ENCODE data around the gene ACVR1. TPM values are rescaled to one million over a fixed set of nuclear protein-coding genes. Genes with fewer than 3 reads are reported as not detected.

Gene ACVR1
- total RNA-seq: 10 to 100 TPM; 22.7 to 27.5 TPM

DNA sequence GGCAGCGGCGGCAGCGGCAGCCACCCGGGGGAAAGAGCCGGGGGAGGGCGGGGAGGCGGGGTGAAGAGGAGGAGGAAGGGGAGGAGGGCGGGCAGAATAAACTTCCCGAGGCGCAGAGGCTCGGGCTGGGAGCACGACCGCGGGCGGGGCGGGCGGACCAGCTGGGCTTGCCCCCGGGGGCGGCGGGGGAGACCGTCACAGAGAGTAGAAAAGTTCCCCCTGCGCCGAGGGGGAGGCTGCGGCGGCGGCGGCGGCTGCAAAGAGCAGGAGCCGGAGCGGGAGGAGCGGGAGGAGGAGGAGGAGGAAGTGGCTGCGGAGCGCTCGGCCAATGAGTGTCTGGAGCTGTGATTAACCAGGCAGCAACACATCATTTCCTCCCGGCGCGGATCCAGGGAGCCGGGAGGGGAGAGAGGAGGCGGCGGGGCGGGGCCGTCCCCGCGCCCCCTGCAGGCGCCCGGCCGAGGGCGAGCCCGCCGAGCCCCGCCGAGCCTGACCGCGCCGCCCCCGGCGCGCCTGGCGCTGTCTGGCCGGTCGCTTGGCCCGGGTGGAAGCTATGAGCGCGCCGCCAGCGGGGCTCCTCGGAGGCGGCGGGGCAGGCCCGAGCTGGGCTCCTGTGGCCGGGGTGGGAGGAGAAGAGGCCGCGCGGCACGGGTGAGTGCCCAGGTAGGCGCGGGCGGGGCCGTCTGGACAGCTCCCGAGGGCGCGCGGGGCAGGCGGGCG is at the start of gene ACVR1:
ACVR1 (minus strand) TSS at position 265 of the 720 bp plus-strand sequence. CDS start 76,837 bp downstream, outside the sequence.
- no peaks in the 10 kb centered on the region for H3K9me3 Mint-ChIP-seq
- no peaks in the 10 kb centered on the region for H3K27me3 Mint-ChIP-seq

DNA sequence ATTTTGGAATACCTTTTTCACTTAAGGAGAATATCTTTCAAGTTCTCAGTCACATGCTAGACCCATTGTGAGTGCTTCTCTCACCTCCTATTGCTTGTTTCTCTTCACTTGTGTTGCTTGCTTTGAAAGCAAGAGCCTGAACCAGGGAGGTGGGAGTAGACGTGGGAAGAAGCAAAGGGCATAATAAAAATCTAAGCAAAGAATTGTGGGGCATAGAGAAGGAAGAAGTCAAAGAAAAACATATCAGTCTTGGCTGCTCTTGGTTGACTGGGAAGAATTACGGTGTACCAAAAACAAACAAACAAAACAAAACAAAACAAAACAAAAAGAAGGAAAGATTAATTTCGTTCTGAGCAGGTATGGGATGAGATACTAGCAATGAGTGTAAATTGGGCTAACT is 48.9 kb upstream of the ACVR1 start:
- no peak overlapping the region for H3K4me3 Mint-ChIP-seq
- H3K27ac Mint-ChIP-seq: no peak overlapping the region
- no peaks in the 10 kb centered on the region for H3K27me3 Mint-ChIP-seq
- no peaks in the 10 kb centered on the region for H3K9me3 Mint-ChIP-seq
- ATAC-seq (replicated peaks): no peak
- no peaks in the 10 kb centered on the region for H3K36me3 Mint-ChIP-seq (ENCODE audit: low read depth)
- H3K4me1 Mint-ChIP-seq: no peaks in the 10 kb centered on the region

More for the DNA sequence above, at the start of gene ACVR1:
- ATAC-seq (replicated peaks): peak; percentile 92
- Mint-ChIP-seq H3K36me3 (ENCODE audit: low read depth) (peaks cover 10% of the 10 kb centered on the region), H3K4me3 (peak within 1 kb of the TSS; percentile 86), H3K4me1 (peaks cover 45% of the 10 kb centered on the region), H3K27ac (peak within 1 kb of the TSS; percentile 95)

GRCh38 chr2:157923598-157924217 is 47.6 kb upstream of the ACVR1 start:
- no peak for ATAC-seq (replicated peaks)
- Mint-ChIP-seq H3K27me3 (no peaks in the 10 kb centered on the region), H3K9me3 (no peaks in the 10 kb centered on the region), H3K4me3 (no peak overlapping the region), H3K27ac (no peak overlapping the region), H3K4me1 (no peaks in the 10 kb centered on the region), H3K36me3 (ENCODE audit: low read depth) (no peaks in the 10 kb centered on the region)

DNA sequence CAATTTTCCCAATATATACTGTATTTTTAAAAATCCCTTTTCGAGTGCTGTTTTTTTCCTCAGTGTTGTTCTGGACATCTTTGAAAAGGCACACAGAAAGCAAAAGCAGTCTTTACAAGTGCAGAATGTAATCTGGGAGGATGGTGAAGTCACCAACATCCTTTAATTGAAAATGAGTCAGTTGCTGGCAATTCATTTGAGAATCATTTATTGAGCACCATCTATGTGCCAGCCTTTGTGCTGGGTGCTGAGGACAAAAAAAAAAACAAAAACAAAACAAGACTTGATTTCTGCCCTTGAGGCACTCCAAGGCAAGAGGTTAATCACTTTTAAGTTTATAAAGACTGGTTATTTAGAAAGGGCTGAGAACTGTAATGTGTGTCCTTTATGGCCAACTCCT is 46.7 kb upstream of the ACVR1 start:
- ATAC-seq (replicated peaks): peak; percentile 58

DNA sequence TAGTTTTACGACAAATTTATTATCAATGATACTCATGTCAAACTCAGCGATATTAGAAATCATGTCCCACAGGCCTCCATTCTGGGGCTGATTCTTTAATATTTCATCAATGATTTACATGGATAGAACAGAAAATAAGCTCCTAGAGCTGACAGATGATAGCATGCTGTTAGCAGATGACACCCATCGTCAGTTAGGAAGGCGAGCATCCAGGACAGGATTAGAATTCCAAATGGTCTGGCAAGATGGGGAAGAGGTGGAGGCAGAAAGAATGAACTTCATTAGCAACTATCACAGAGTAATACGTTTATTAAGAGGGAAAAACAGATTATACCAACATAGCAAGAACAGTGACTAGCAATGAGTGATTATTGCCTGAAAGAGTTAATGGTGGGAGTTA is 46.2 kb upstream of the ACVR1 start:
- Mint-ChIP-seq H3K9me3 (no peaks in the 10 kb centered on the region), H3K27me3 (no peaks in the 10 kb centered on the region), H3K4me1 (no peaks in the 10 kb centered on the region), H3K36me3 (ENCODE audit: low read depth) (no peaks in the 10 kb centered on the region), H3K4me3 (no peak overlapping the region), H3K27ac (no peak overlapping the region)
- ATAC-seq (replicated peaks): peak; percentile 26

More for the DNA sequence above, 46.7 kb upstream of the ACVR1 start:
- no peaks in the 10 kb centered on the region for H3K4me1 Mint-ChIP-seq
- H3K4me3 Mint-ChIP-seq: no peak overlapping the region
- H3K36me3 Mint-ChIP-seq (ENCODE audit: low read depth): no peaks in the 10 kb centered on the region
- H3K27me3 Mint-ChIP-seq: no peaks in the 10 kb centered on the region
- H3K9me3 Mint-ChIP-seq: no peaks in the 10 kb centered on the region
- H3K27ac Mint-ChIP-seq: no peak overlapping the region

DNA sequence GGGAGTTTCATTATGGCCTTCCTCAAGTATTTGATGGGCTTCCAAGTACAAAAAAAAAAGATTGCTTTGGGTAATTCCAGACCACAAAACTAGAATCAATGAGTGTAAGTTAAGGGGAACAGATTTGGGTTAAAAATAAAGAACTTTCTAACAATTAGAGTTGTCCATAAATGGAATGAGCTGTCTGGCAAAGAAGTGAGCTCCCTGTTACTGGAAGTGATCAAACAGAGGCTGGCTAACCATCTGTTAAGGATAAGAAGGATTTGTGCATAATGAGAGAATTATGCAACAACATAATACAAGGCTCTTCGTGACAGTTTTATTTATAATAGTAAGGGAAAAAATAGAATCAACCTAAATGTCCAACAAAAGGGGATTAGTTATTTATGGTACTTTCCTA is 44.6 kb upstream of the ACVR1 start:
- no peak for ATAC-seq (replicated peaks)
- H3K4me3 Mint-ChIP-seq: no peak overlapping the region
- H3K27ac Mint-ChIP-seq: no peak overlapping the region
- no peaks in the 10 kb centered on the region for H3K4me1 Mint-ChIP-seq
- H3K36me3 Mint-ChIP-seq (ENCODE audit: low read depth): no peaks in the 10 kb centered on the region
- H3K9me3 Mint-ChIP-seq: no peaks in the 10 kb centered on the region
- no peaks in the 10 kb centered on the region for H3K27me3 Mint-ChIP-seq

DNA sequence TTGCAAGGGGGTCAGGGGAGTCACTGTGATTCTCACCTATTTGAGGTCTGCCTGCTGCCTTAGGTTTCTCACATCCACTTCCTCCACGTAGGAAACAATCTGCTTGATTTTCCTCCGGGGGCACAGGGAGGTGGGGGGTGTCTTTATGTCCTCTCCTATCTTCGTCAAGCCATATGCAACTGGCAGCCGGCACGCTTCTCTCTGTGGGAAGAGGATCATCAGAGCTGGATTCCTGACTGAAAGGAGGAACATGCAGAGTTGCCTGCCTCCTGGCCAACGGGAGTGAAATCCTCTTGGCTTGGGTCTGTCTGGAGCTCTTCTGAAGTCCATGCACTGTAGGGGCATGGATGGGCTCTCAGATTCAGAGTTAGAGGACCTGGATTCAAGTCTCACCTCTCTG is 43.1 kb upstream of the ACVR1 start:
- H3K27ac Mint-ChIP-seq: no peak overlapping the region
- H3K9me3 Mint-ChIP-seq: no peaks in the 10 kb centered on the region
- no peaks in the 10 kb centered on the region for H3K36me3 Mint-ChIP-seq (ENCODE audit: low read depth)
- H3K27me3 Mint-ChIP-seq: no peaks in the 10 kb centered on the region
- ATAC-seq (replicated peaks): no peak
- H3K4me1 Mint-ChIP-seq: no peaks in the 10 kb centered on the region
- H3K4me3 Mint-ChIP-seq: no peak overlapping the region

- H3K27ac Mint-ChIP-seq: no peak overlapping the region
- no peak for ATAC-seq (replicated peaks)
These were observed 42.2 kb upstream of the ACVR1 start for GRCh38 chr2:157918319-157918718.

GRCh38 chr2:157911750-157912149 is 35.6 kb upstream of the ACVR1 start:
- Mint-ChIP-seq H3K36me3 (ENCODE audit: low read depth) (no peaks in the 10 kb centered on the region), H3K27ac (no peak overlapping the region), H3K4me1 (peaks cover 1% of the 10 kb centered on the region), H3K4me3 (no peak overlapping the region), H3K27me3 (no peaks in the 10 kb centered on the region), H3K9me3 (peaks cover 3% of the 10 kb centered on the region)
- no peak for ATAC-seq (replicated peaks)

More at GRCh38 chr2:157918319-157918718, 42.2 kb upstream of the ACVR1 start:
- no peaks in the 10 kb centered on the region for H3K27me3 Mint-ChIP-seq
- no peaks in the 10 kb centered on the region for H3K4me1 Mint-ChIP-seq
- H3K4me3 Mint-ChIP-seq: no peak overlapping the region
- no peaks in the 10 kb centered on the region for H3K9me3 Mint-ChIP-seq
- no peaks in the 10 kb centered on the region for H3K36me3 Mint-ChIP-seq (ENCODE audit: low read depth)

GRCh38 chr2:157911246-157911645 is 35.1 kb upstream of the ACVR1 start:
- Mint-ChIP-seq H3K4me1 (peaks cover 6% of the 10 kb centered on the region), H3K36me3 (ENCODE audit: low read depth) (no peaks in the 10 kb centered on the region), H3K27me3 (no peaks in the 10 kb centered on the region), H3K4me3 (no peak overlapping the region), H3K27ac (no peak overlapping the region), H3K9me3 (peaks cover 3% of the 10 kb centered on the region)
- no peak for ATAC-seq (replicated peaks)

- Mint-ChIP-seq H3K27me3 (no peaks in the 10 kb centered on the region), H3K36me3 (ENCODE audit: low read depth) (no peaks in the 10 kb centered on the region), H3K9me3 (peaks cover 3% of the 10 kb centered on the region), H3K27ac (no peak overlapping the region), H3K4me1 (peaks cover 21% of the 10 kb centered on the region), H3K4me3 (no peak overlapping the region)
- ATAC-seq (replicated peaks): no peak
These were observed 29.0 kb upstream of the ACVR1 start for GRCh38 chr2:157905092-157905491.

DNA sequence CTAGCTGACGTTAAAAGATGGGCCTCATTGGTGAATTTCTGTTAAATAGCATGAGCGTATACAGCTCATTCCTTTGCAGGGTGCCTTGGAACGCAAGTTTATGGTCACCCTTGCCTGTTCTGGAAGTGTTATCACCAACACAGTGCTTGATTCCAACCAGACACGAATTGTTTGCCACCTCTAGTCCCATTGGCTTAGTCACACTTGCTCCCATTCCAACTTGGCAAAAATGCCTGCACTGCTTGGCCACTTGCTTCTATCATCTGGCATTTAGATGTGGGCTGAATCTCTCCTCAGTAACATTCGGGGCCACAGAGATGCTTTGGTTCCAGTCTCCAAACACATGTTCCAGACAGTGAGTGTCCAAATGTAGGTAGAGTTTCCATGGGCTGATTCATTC is 27.5 kb upstream of the ACVR1 start:
- H3K27ac Mint-ChIP-seq: no peak overlapping the region
- peaks cover 31% of the 10 kb centered on the region for H3K4me1 Mint-ChIP-seq
- ATAC-seq (replicated peaks): no peak
- no peaks in the 10 kb centered on the region for H3K27me3 Mint-ChIP-seq
- H3K9me3 Mint-ChIP-seq: peaks cover 3% of the 10 kb centered on the region
- peaks cover 2% of the 10 kb centered on the region for H3K36me3 Mint-ChIP-seq (ENCODE audit: low read depth)
- H3K4me3 Mint-ChIP-seq: no peak overlapping the region

DNA sequence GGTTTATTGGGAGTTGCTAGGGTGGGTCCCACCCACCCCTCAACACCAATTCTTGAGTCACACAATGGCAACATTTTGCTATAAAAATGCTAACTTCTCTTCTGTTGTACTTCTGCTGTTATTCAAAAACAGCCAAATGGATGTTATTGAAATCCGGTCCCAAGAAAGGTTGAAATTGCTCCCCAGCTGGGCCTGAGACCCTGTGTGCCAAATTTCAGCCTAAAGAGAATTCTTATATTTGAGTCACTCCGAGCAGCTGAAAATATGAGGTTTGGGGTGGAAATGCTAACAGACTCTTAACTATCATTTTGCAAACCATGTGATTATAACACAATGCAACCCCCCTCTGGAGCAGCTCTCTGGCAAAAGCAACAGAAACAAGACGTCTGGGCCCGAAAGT is 27.0 kb upstream of the ACVR1 start:
- Mint-ChIP-seq H3K4me3 (no peak overlapping the region), H3K27ac (peak overlapping the region; percentile 28), H3K9me3 (peaks cover 3% of the 10 kb centered on the region), H3K4me1 (peaks cover 33% of the 10 kb centered on the region), H3K27me3 (no peaks in the 10 kb centered on the region), H3K36me3 (ENCODE audit: low read depth) (peaks cover 5% of the 10 kb centered on the region)
- no peak for ATAC-seq (replicated peaks)

GRCh38 chr2:157902692-157903091 is 26.6 kb upstream of the ACVR1 start:
- no peaks in the 10 kb centered on the region for H3K27me3 Mint-ChIP-seq
- peak overlapping the region; percentile 28 for H3K27ac Mint-ChIP-seq
- no peak for ATAC-seq (replicated peaks)
- H3K36me3 Mint-ChIP-seq (ENCODE audit: low read depth): peaks cover 8% of the 10 kb centered on the region
- peaks cover 2% of the 10 kb centered on the region for H3K9me3 Mint-ChIP-seq
- no peak overlapping the region for H3K4me3 Mint-ChIP-seq
- peaks cover 37% of the 10 kb centered on the region for H3K4me1 Mint-ChIP-seq

DNA sequence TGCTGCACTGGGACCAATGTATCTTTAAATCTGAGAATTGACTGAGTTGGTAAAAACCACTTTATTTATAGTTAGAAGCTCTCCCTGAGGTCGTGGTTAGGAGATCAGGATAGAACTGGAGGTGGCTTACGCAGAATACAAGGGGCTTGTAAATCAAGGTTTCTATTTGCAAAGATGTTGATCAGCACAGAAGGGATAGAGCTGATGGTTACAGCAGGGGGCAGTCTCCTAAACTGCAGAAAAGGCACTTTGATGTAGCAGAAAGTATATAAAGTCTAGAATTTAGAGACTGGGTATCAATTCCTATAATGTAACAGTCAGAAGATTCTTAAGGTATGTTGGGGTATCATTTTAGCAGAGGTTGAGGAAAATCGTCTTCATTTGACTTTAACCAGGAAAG is 25.2 kb upstream of the ACVR1 start:
- Mint-ChIP-seq H3K4me3 (peak overlapping the region; percentile 82), H3K36me3 (ENCODE audit: low read depth) (peaks cover 11% of the 10 kb centered on the region), H3K9me3 (no peaks in the 10 kb centered on the region), H3K4me1 (peaks cover 42% of the 10 kb centered on the region), H3K27ac (peak overlapping the region; percentile 98), H3K27me3 (no peaks in the 10 kb centered on the region)
- no peak for ATAC-seq (replicated peaks)

Measured in activated T-helper 17 cell treated with anti-CD3 and anti-CD28 coated beads, Interleukin-2, amount 50 U/mL, for 72 hours (primary cell).